OCI-LY3 (cell line): ENCODE results near the gene ISG15.

Experiments
- EZH2phosphoT487 ChIP-seq: fragments of 200-600 bp; shearing (Covaris generic); IDR thresholded peaks from 2 replicates; pipeline ENCODE4 v1.6.1; 2018; ENCODE audit warnings: antibody characterized with exemption, mixed run types, low read depth
- TF ChIP-seq, protein P1 (sequence below): fragments of 200-600, 300-600 bp; sonication (generic); IDR thresholded peaks from 2 replicates; pipeline ENCODE4 v1.5.1; 2014; ENCODE audit warnings: antibody characterized with exemption, low read length, low read depth

DNA sequence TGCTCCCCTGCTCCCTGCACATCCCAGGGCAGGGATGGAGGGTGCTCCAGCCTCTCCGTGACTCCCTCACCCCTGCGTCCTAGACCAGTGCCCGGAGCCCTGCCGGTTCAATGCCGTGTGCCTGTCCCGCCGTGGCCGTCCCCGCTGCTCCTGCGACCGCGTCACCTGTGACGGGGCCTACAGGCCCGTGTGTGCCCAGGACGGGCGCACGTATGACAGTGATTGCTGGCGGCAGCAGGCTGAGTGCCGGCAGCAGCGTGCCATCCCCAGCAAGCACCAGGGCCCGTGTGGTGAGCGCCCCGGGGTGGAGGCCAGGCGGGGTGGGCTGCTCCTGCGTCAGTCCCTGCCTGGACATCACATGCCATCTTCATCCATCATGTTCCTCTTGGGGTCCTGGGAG lies 28.6 kb downstream of the ISG15 start:
- TF ChIP-seq, protein P1, sequence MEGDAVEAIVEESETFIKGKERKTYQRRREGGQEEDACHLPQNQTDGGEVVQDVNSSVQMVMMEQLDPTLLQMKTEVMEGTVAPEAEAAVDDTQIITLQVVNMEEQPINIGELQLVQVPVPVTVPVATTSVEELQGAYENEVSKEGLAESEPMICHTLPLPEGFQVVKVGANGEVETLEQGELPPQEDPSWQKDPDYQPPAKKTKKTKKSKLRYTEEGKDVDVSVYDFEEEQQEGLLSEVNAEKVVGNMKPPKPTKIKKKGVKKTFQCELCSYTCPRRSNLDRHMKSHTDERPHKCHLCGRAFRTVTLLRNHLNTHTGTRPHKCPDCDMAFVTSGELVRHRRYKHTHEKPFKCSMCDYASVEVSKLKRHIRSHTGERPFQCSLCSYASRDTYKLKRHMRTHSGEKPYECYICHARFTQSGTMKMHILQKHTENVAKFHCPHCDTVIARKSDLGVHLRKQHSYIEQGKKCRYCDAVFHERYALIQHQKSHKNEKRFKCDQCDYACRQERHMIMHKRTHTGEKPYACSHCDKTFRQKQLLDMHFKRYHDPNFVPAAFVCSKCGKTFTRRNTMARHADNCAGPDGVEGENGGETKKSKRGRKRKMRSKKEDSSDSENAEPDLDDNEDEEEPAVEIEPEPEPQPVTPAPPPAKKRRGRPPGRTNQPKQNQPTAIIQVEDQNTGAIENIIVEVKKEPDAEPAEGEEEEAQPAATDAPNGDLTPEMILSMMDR, result no peak
- no peak for TF ChIP-seq EZH2phosphoT487
